H1 (cell line): ENCODE results near the gene COQ9. TPM values are rescaled to one million over a fixed set of nuclear protein-coding genes. Genes with fewer than 3 reads are reported as not detected.

ENCODE experiments used
- CTCF ChIA-PET: fragments of 300-600 bp; sonication (Branson Sonifier 250); formaldehyde crosslinking; loops from one replicate; lab custom pipeline; 2021; ENCODE audit not compliant: partially characterized antibody; lab: Charles Lee
- POLR2A ChIA-PET: fragments of 300-600 bp; sonication (Branson Sonifier 250); formaldehyde crosslinking; loops from one replicate; lab custom pipeline; 2021; ENCODE audit warnings: inconsistent platforms; ENCODE audit not compliant: partially characterized antibody; lab: Charles Lee
- DNase-seq, 2 experiments: peaks; one replicate each; pipeline versions ENCODE4 v3.0.0 to v3.0.0-alpha.2; 2010 to 2022; ENCODE audit warnings: low spot score in 2 of 2, low read depth in 1 of 2, mixed read lengths in 1 of 2
- FAIRE-seq: peaks from 2 replicates; lab custom pipeline; 2011; peaks lifted over from hg19 to GRCh38; lab: Jason Lieb, UNC
- H2AFZ ChIP-seq: 2 replicates; pipeline ENCODE4 v1.8.1; 2012; ENCODE audit warnings: low read length, inconsistent platforms
- H2AK5ac ChIP-seq: 2 replicates; pipeline ENCODE4 v1.6.1; 2013; ENCODE audit warnings: low read depth, low read length
- H2BK120ac ChIP-seq: replicated peaks from 2 replicates; pipeline ENCODE3; 2013; ENCODE audit warnings: low read depth, low read length, inconsistent platforms
- H2BK12ac ChIP-seq: 2 replicates; pipeline ENCODE4 v1.6.1; 2013; ENCODE audit warnings: low read depth, low read length
- H2BK15ac ChIP-seq: 2 replicates; pipeline ENCODE4 v1.6.1; 2013; ENCODE audit warnings: low read length
- H2BK20ac ChIP-seq: 2 replicates; pipeline ENCODE4 v1.6.1; 2013; ENCODE audit warnings: low read length
- H2BK5ac ChIP-seq: 2 replicates; pipeline ENCODE4 v1.6.1; 2013; ENCODE audit warnings: low read depth, low read length
- H3K14ac ChIP-seq: 2 replicates; pipeline ENCODE4 v1.6.1; 2013; ENCODE audit warnings: inconsistent platforms; ENCODE audit not compliant: insufficient read length
- H3K18ac ChIP-seq: 2 replicates; pipeline ENCODE4 v1.6.1; 2013; ENCODE audit warnings: low read length; ENCODE audit errors: extremely low read depth
- H3K23ac ChIP-seq: 2 replicates; pipeline ENCODE4 v1.6.1; 2013; ENCODE audit warnings: inconsistent platforms; ENCODE audit not compliant: insufficient read length
- H3K23me2 ChIP-seq: 2 replicates; pipeline ENCODE4 v1.6.1; 2013; ENCODE audit warnings: low read depth, low read length
- H3K27ac ChIP-seq: 2 replicates; pipeline ENCODE4 v1.6.1; 2011; ENCODE audit warnings: low read depth, low read length, inconsistent platforms
- H3K27me3 ChIP-seq, 4 experiments: replicated peaks in 1 of 4; 1 replicate in 1 of 4; 2 replicates in 3 of 4; pipeline versions ENCODE4 v1.6.1 to v1.8.1; 2011 to 2013; ENCODE audit warnings: low read length in 3 of 4, mild to moderate bottlenecking in 3 of 4, inconsistent platforms in 2 of 4, mixed read lengths in 2 of 4, moderate library complexity in 1 of 4; ENCODE audit not compliant: control insufficient read depth in 3 of 4, insufficient read depth in 3 of 4; ENCODE audit errors: extremely low read depth in 1 of 4
- H3K36me3 ChIP-seq, 4 experiments: 2 replicates each; pipeline versions ENCODE4 v1.6.1 to v1.8.1; 2011 to 2013; ENCODE audit warnings: mild to moderate bottlenecking in 4 of 4, low read length in 3 of 4, moderate library complexity in 2 of 4, control low read depth in 1 of 4, inconsistent platforms in 1 of 4; ENCODE audit not compliant: insufficient read depth in 4 of 4, control insufficient read depth in 2 of 4
- H3K4ac ChIP-seq: replicated peaks from 2 replicates; pipeline ENCODE3; 2013; ENCODE audit warnings: low read length, low read depth, mixed read lengths, inconsistent platforms; ENCODE audit not compliant: insufficient read length
- H3K4me1 ChIP-seq, 4 experiments: replicated peaks in 1 of 4; 1 replicate in 1 of 4; 2 replicates in 3 of 4; pipeline versions ENCODE4 v1.6.1 to v1.8.1; 2011 to 2013; ENCODE audit warnings: low read length in 3 of 4, inconsistent platforms in 2 of 4, mixed read lengths in 1 of 4; ENCODE audit not compliant: insufficient read depth in 4 of 4, control insufficient read depth in 3 of 4
- H3K4me2 ChIP-seq, 2 experiments: 2 replicates each; pipeline versions ENCODE4 v1.6.1 to v1.8.1; 2011 to 2013; ENCODE audit warnings: low read depth in 2 of 2, low read length in 2 of 2, control low read depth in 1 of 2, inconsistent platforms in 1 of 2, mild to moderate bottlenecking in 1 of 2; ENCODE audit not compliant: insufficient read depth in 1 of 2
- H3K4me3 ChIP-seq, 4 experiments: fragments of 200-600, 300-600 bp in 1 of 4; sonication (generic), shearing (Covaris generic), sonication (Bioruptor Twin) in 1 of 4; 2 replicates each; pipeline versions ENCODE4 v1.5.1 to v1.8.1; 2011 to 2016; ENCODE audit warnings: low read length in 4 of 4, low read depth in 3 of 4, control low read depth in 2 of 4, inconsistent platforms in 2 of 4, mild to moderate bottlenecking in 2 of 4, mixed read lengths in 1 of 4, moderate library complexity in 1 of 4; ENCODE audit not compliant: insufficient read depth in 2 of 4; ENCODE audit errors: extremely low read depth in 1 of 4
- H3K56ac ChIP-seq: replicated peaks from 2 replicates; pipeline ENCODE3; 2013; ENCODE audit warnings: low read depth, mild to moderate bottlenecking, mixed read lengths, low read length, inconsistent platforms; ENCODE audit not compliant: insufficient read length
- H3K79me1 ChIP-seq: 2 replicates; pipeline ENCODE4 v1.6.1; 2013; ENCODE audit warnings: low read depth, low read length, control low read depth
- H3K79me2 ChIP-seq, 2 experiments: 2 replicates each; pipeline versions ENCODE4 v1.6.1 to v1.8.1; 2012 to 2013; ENCODE audit warnings: low read length in 2 of 2, mild to moderate bottlenecking in 2 of 2, inconsistent platforms in 1 of 2; ENCODE audit not compliant: insufficient read depth in 2 of 2, control insufficient read depth in 1 of 2
- H3K9ac ChIP-seq, 4 experiments: replicated peaks in 1 of 4; 1 replicate in 1 of 4; 2 replicates in 3 of 4; pipeline versions ENCODE4 v1.6.1 to v1.8.1; 2011 to 2013; ENCODE audit warnings: low read depth in 3 of 4, low read length in 3 of 4, control low read depth in 2 of 4, mild to moderate bottlenecking in 2 of 4, moderate library complexity in 2 of 4, inconsistent platforms in 1 of 4; ENCODE audit errors: extremely low read depth in 1 of 4
- H3K9me3 ChIP-seq, 2 experiments: 2 replicates each; pipeline versions ENCODE4 v1.6.1 to v1.8.1; 2012 to 2013; ENCODE audit warnings: mild to moderate bottlenecking in 2 of 2, moderate library complexity in 2 of 2, control low read depth in 1 of 2, inconsistent platforms in 1 of 2, low read depth in 1 of 2, low read length in 1 of 2, mixed read lengths in 1 of 2; ENCODE audit not compliant: insufficient read depth in 2 of 2
- H4K20me1 ChIP-seq, 2 experiments: replicated peaks in 1 of 2; 2 replicates each; pipeline versions ENCODE3 to v1.8.1; 2011 to 2013; ENCODE audit warnings: inconsistent platforms in 2 of 2, low read length in 2 of 2, mild to moderate bottlenecking in 1 of 2; ENCODE audit not compliant: insufficient read depth in 2 of 2, control insufficient read depth in 1 of 2
- H4K5ac ChIP-seq: 2 replicates; pipeline ENCODE4 v1.6.1; 2013; ENCODE audit warnings: low read length, low read depth, mixed read lengths, inconsistent platforms; ENCODE audit not compliant: insufficient read length
- H4K8ac ChIP-seq: 2 replicates; pipeline ENCODE4 v1.8.0; 2013; ENCODE audit warnings: mild to moderate bottlenecking, moderate library complexity, low read length, inconsistent platforms; ENCODE audit not compliant: insufficient read depth; ENCODE audit errors: extremely low read depth
- H4K91ac ChIP-seq: replicated peaks from 2 replicates; pipeline ENCODE3; 2013; ENCODE audit warnings: low read length, mixed read lengths, inconsistent platforms; ENCODE audit not compliant: insufficient read length
- BCL11A ChIP-seq, 2 experiments: IDR thresholded peaks; one replicate each; pipeline ENCODE4 v1.6.1; 2011; ENCODE audit warnings: low read depth in 2 of 2, low read length in 2 of 2, mild to moderate bottlenecking in 2 of 2
- CBX8 ChIP-seq: fragments of 300-800, 300-1000 bp; sonication (generic); IDR thresholded peaks from 2 replicates; pipeline ENCODE4 v1.7.1; 2016; ENCODE audit warnings: low read depth, low read length, borderline replicate concordance
- CHD1 ChIP-seq: IDR thresholded peaks from 2 replicates; pipeline ENCODE4 v1.6.1; 2012; ENCODE audit warnings: low read depth, low read length, improper control_type of control experiment
- NANOG ChIP-seq: IDR thresholded peaks from 2 replicates; pipeline ENCODE4 v1.6.1; 2011; ENCODE audit warnings: low read length, low read depth, mild to moderate bottlenecking, inconsistent platforms; ENCODE audit not compliant: insufficient read depth, poor library complexity, severe bottlenecking
- WGBS, 2 experiments: shearing (Covaris generic) in 1 of 2; methylation state at CpG; one replicate each; pipeline versions ENCODE4 v1.1.6 to v1.1.7; 2013 to 2015; ENCODE audit warnings: low lambda C conversion rate in 2 of 2, mixed read lengths in 2 of 2, inconsistent platforms in 1 of 2, low coverage in 1 of 2, missing lambda C conversion rate in 1 of 2; ENCODE audit not compliant: insufficient replicate concordance in 2 of 2, insufficient coverage in 1 of 2, insufficient read length in 1 of 2; ENCODE audit errors: extremely low coverage in 1 of 2, missing lambda C conversion rate in 1 of 2; 5-methylcytosine and 5-hydroxymethylcytosine counted together
- polyA plus RNA-seq, 7 experiments: library from polyadenylated mRNA; depleted of rRNA in 3 of 7; stranded (reverse) in 5 of 7; unstranded in 2 of 7; fragments of >200 nt in 5 of 7; fragments of 200-250 nt in 2 of 7; gene quantifications; 1 replicate in 5 of 7; 2 replicates in 1 of 7; 4 replicates in 1 of 7; pipeline versions ENCODE4 v1.2.1 to v1.2.3, GENCODE V29; 2011 to 2013; ENCODE audit warnings: missing spikeins in 2 of 7, mixed read lengths in 2 of 7
- total RNA-seq: library from RNA; stranded (reverse); fragmentation: NEBNext Ultra II Directional; extraction: Animal tissue kit (Norgen Biotek cat#: 25700); gene quantifications from 2 replicates; pipeline ENCODE4 v1.2.1, GENCODE V29; 2021

Gene COQ9
- total and polyA plus RNA-seq, 2 of the 8 experiments (the other 6 are each of a cell fraction or from before 2014, with no cell fraction given), result 33.3 to 60.3 TPM

- Histone ChIP-seq H2BK15ac (no peak overlapping the region), H4K91ac (no peak overlapping the region), H2BK20ac (no peak overlapping the region), H3K27me3 (0 out of 7 replicates have a peak, but pooled peaks cover 0 to 2% (median 0%) of the 10 kb centered on the region in 4 experiments), H2AFZ (no peak overlapping the region), H3K18ac (no peak overlapping the region), H2BK12ac (no peak overlapping the region), H4K5ac (no peak overlapping the region), H4K8ac (no peak overlapping the region), H3K9me3 (peaks cover 3 to 6% of the 10 kb centered on the region in 2 experiments; a peak in 1 of 4 replicates), H4K20me1 (no peaks in the 10 kb centered on the region), H3K4me3 (no peak overlapping the region), H3K14ac (no peak overlapping the region), H2BK120ac (no peak overlapping the region), H3K79me1 (no peaks in the 10 kb centered on the region), H3K4ac (no peak overlapping the region), H3K79me2 (no peaks in the 10 kb centered on the region), H2AK5ac (no peak overlapping the region), H3K56ac (no peak overlapping the region), H3K27ac (no peak overlapping the region), H3K4me1 (no peaks in the 10 kb centered on the region)
- ChIA-PET CTCF (no interaction called here), POLR2A (no interaction called here)
- 85% methylated on average over 4 of the region's 4 CpGs; no CpG with 5 or more reads in 1 of the 2 experiments for WGBS, 2 experiments
- TF ChIP-seq NANOG (no peak), CBX8 (no peak), BCL11A (IDR thresholded peaks at IDR 0.05; ENCODE audit: low read depth in 2 of 2, low read length in 2 of 2) (no peak), CHD1 (no peak)
- TF ChIP-seq, all 59 proteins: peak for 0
- Histone ChIP-seq H3K4me2 (no peak overlapping the region), H2BK5ac (no peak overlapping the region), H3K9ac (no peak overlapping the region), H3K36me3 (no peaks in the 10 kb centered on the region), H3K23me2 (no peaks in the 10 kb centered on the region; the same call in 1 of the 2 replicates), H3K23ac (no peak overlapping the region)
- FAIRE-seq (no peak), DNase-seq (no peak)
These were observed 46.5 kb downstream of the COQ9 start for GRCh38 chr16:57493767-57494166.
